IMR-90 (cell line): ENCODE results near the gene CDKAL1. TPM values are rescaled to one million over a fixed set of nuclear protein-coding genes. Genes with fewer than 3 reads are reported as not detected.

ENCODE experiments used
- ATAC-seq: fragments of 200-7000 bp; cut with Tn5 transposase; 2 replicates; pipeline ENCODE4 v1.9.1; 2020; ENCODE audit warnings: low read depth, mild to moderate bottlenecking, moderate library complexity
- BruUV-seq: library from RNA; stranded (reverse); fragments of 400-500 nt; replicated peaks from 2 replicates; lab custom pipeline; 2021; lab: Mats Ljungman, UMichigan
- CTCF ChIA-PET: fragments of 300-600 bp; formaldehyde crosslinking; extraction: SDS; loops from one replicate; lab custom pipeline; 2021; ENCODE audit warnings: antibody characterized with exemption; lab: Yijun Ruan, JAX
- POLR2A ChIA-PET: fragments of 300-600 bp; sonication (Branson Sonifier 250); formaldehyde crosslinking; loops from one replicate; lab custom pipeline; 2022; ENCODE audit warnings: antibody characterized with exemption; ENCODE audit not compliant: unreplicated experiment; lab: Charles Lee
- DNase-seq: peaks from one replicate; pipeline ENCODE4 v3.0.0; 2013
- H2AFZ ChIP-seq: replicated peaks from 2 replicates; pipeline ENCODE3; 2013; ENCODE audit warnings: low read length, mild to moderate bottlenecking; ENCODE audit not compliant: poor library complexity
- H2AK5ac ChIP-seq: 2 replicates; pipeline ENCODE4 v1.6.1; 2013; ENCODE audit warnings: low read depth, low read length, inconsistent platforms
- H2AK9ac ChIP-seq: replicated peaks from 2 replicates; pipeline ENCODE3; 2013; ENCODE audit warnings: mild to moderate bottlenecking, low read depth, low read length, moderate library complexity; ENCODE audit not compliant: poor library complexity
- H2BK120ac ChIP-seq: 2 replicates; pipeline ENCODE4 v1.6.1; 2013; ENCODE audit warnings: low read depth, low read length, inconsistent platforms
- H2BK15ac ChIP-seq: 3 replicates; pipeline ENCODE4 v1.6.1; 2013; ENCODE audit warnings: low read depth, low read length, inconsistent platforms
- H2BK20ac ChIP-seq: 2 replicates; pipeline ENCODE4 v1.6.1; 2013; ENCODE audit warnings: low read depth, mild to moderate bottlenecking, inconsistent platforms, low read length, moderate library complexity
- H2BK5ac ChIP-seq: 2 replicates; pipeline ENCODE4 v1.6.1; 2013; ENCODE audit warnings: mild to moderate bottlenecking, low read depth, low read length, inconsistent platforms; ENCODE audit not compliant: poor library complexity, severe bottlenecking
- H3K14ac ChIP-seq: replicated peaks from 2 replicates; pipeline ENCODE4 v1.6.1; 2013; ENCODE audit warnings: low read depth, low read length, inconsistent platforms
- H3K18ac ChIP-seq: 2 replicates; pipeline ENCODE4 v1.6.1; 2013; ENCODE audit warnings: low read depth, low read length, control low read depth
- H3K23ac ChIP-seq: 2 replicates; pipeline ENCODE4 v1.6.1; 2013; ENCODE audit warnings: low read depth, low read length, inconsistent platforms
- H3K27ac ChIP-seq: 2 replicates; pipeline ENCODE4 v1.5.1; 2013; ENCODE audit warnings: mild to moderate bottlenecking, control low read depth, low read length; ENCODE audit not compliant: insufficient read depth
- H3K27me3 ChIP-seq: 2 replicates; pipeline ENCODE4 v1.6.1; 2013; ENCODE audit warnings: low read length; ENCODE audit not compliant: control insufficient read depth, insufficient read depth
- H3K36me3 ChIP-seq: 2 replicates; pipeline ENCODE4 v1.6.1; 2013; ENCODE audit warnings: low read length, mixed read lengths; ENCODE audit not compliant: control insufficient read depth, insufficient read depth
- H3K4ac ChIP-seq: 2 replicates; pipeline ENCODE4 v1.6.1; 2013; ENCODE audit warnings: low read depth, low read length, inconsistent platforms
- H3K4me1 ChIP-seq: 2 replicates; pipeline ENCODE4 v1.6.1; 2013; ENCODE audit warnings: low read length, mixed read lengths; ENCODE audit not compliant: control insufficient read depth, insufficient read depth
- H3K4me2 ChIP-seq: 2 replicates; pipeline ENCODE4 v1.6.1; 2013; ENCODE audit warnings: low read depth, mild to moderate bottlenecking, control low read depth, low read length, moderate library complexity
- H3K4me3 ChIP-seq: 2 replicates; pipeline ENCODE4 v1.5.1; 2013; ENCODE audit warnings: low read depth, mild to moderate bottlenecking, control low read depth, low read length, moderate library complexity; ENCODE audit not compliant: insufficient read depth
- H3K56ac ChIP-seq: 2 replicates; pipeline ENCODE4 v1.6.1; 2013; ENCODE audit warnings: low read length, inconsistent platforms; ENCODE audit not compliant: insufficient read depth; ENCODE audit errors: extremely low read depth
- H3K79me1 ChIP-seq, 2 experiments: 2 replicates each; pipeline ENCODE4 v1.6.1; 2013; ENCODE audit warnings: low read length in 2 of 2, inconsistent platforms in 1 of 2, low read depth in 1 of 2
- H3K9ac ChIP-seq: 2 replicates; pipeline ENCODE4 v1.6.1; 2013; ENCODE audit warnings: low read depth, low read length, control low read depth
- H3K9me1 ChIP-seq: 2 replicates; pipeline ENCODE4 v1.6.1; 2013; ENCODE audit warnings: low read length, inconsistent platforms; ENCODE audit not compliant: insufficient read depth
- H3K9me3 ChIP-seq: 2 replicates; pipeline ENCODE4 v1.6.1; 2013; ENCODE audit warnings: low read length; ENCODE audit not compliant: control insufficient read depth, insufficient read depth
- H4K20me1 ChIP-seq: 2 replicates; pipeline ENCODE4 v1.6.1; 2013; ENCODE audit warnings: low read length, inconsistent platforms; ENCODE audit not compliant: insufficient read depth
- H4K5ac ChIP-seq: 2 replicates; pipeline ENCODE4 v1.6.1; 2013; ENCODE audit warnings: mild to moderate bottlenecking, low read depth, low read length, control low read depth
- H4K8ac ChIP-seq, 2 experiments: 2 replicates each; pipeline ENCODE4 v1.6.1; 2013; ENCODE audit warnings: low read depth in 2 of 2, low read length in 2 of 2, control low read depth in 1 of 2, inconsistent platforms in 1 of 2
- H4K91ac ChIP-seq: 2 replicates; pipeline ENCODE4 v1.6.1; 2013; ENCODE audit warnings: low read depth, low read length, inconsistent platforms; ENCODE audit not compliant: insufficient read depth
- CHD1 ChIP-seq: IDR thresholded peaks from 2 replicates; pipeline ENCODE4 v1.6.1; 2012; ENCODE audit warnings: low read depth, low read length, improper control_type of control experiment
- FOS ChIP-seq: fragments of 150-350 bp; IDR thresholded peaks from 2 replicates; pipeline ENCODE4 v1.6.1; 2016; ENCODE audit warnings: low read depth, low read length
- MXI1 ChIP-seq: IDR thresholded peaks from 2 replicates; pipeline ENCODE4 v1.6.1; 2012; ENCODE audit warnings: low read depth, mild to moderate bottlenecking, low read length, moderate library complexity, borderline replicate concordance
- RFX5 ChIP-seq: IDR thresholded peaks from 2 replicates; pipeline ENCODE4 v1.8.0; 2012; ENCODE audit warnings: low read depth, mild to moderate bottlenecking, low read length, moderate library complexity
- WGBS, 2 experiments: methylation state at CpG; one replicate each; pipeline versions ENCODE4 v1.1.5 to v1.1.7; 2013; ENCODE audit warnings: missing lambda C conversion rate in 2 of 2; ENCODE audit not compliant: insufficient read length in 1 of 2; ENCODE audit errors: extremely low coverage in 2 of 2; 5-methylcytosine and 5-hydroxymethylcytosine counted together
- dilution Hi-C: fragments of 300-500 bp; cut with HindIII; formaldehyde crosslinking; loops from one replicate; pipeline ENCODE4 v1.14.3; 2018; ENCODE audit warnings: low sequenced_read_pairs; ENCODE audit not compliant: unreplicated experiment
- in situ Hi-C: fragments of 300-500 bp; cut with MboI; formaldehyde crosslinking; loops from 3 replicates; pipeline ENCODE4 v1.14.3; 2019; ENCODE audit warnings: low sequenced_read_pairs, inconsistent platforms, mixed read lengths
- intact Hi-C: fragments of 100-400 bp; cut with micrococcal nuclease; formaldehyde crosslinking; loops from 2 replicates; pipeline ENCODE4 v1.10.0; 2022
- polyA plus RNA-seq, 3 experiments: library from polyadenylated mRNA; depleted of rRNA; stranded (reverse); fragments of >200 nt; gene quantifications; 2 replicates each; pipeline ENCODE4 v1.2.3, GENCODE V29; 2012; ENCODE audit warnings: low replicate concordance in 1 of 3
- total RNA-seq: library from RNA; depleted of rRNA; stranded (reverse); fragments of >200 nt; gene quantifications from 2 replicates; pipeline ENCODE4 v1.2.3, GENCODE V29; 2012
- TF ChIP-seq, protein P1 (sequence below): fragments of 150-350 bp; IDR thresholded peaks from 2 replicates; pipeline ENCODE4 v1.6.1; 2016; ENCODE audit warnings: low read depth, mild to moderate bottlenecking, low read length, moderate library complexity, borderline replicate concordance

The CDKAL1 gene
- total and polyA plus RNA-seq, 2 of the 4 experiments (the other 2 are of a cell fraction): 3.7 to 13.1 TPM

DNA sequence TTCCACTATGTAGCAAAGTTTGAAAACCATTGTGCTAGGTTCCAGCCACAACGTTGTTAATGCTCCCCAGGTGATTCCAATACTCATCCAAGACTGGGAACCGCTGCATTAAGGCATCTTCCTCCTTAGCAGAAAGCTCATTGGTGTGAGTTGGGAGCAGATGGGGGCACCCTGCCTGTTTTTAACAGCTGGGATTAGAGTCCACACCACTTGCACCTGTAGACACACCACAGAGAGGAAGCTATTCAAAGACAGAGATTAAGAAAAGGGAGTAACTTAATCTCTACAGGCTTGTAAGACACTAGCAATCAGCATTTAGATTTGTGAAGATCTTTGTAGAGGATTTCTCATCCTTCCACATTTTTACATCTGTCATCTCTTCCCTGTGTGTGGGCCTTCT lies 725.4 kb downstream of the CDKAL1 start:
- Histone ChIP-seq H3K27ac (no peak overlapping the region), H2BK120ac (no peak overlapping the region), H2BK5ac (no peak overlapping the region), H3K9me3 (peaks cover 3% of the 10 kb centered on the region; the same call in 1 of the 2 replicates), H3K18ac (no peak overlapping the region), H2BK15ac (no peak overlapping the region), H4K91ac (no peak overlapping the region), H3K4me2 (no peak overlapping the region), H3K4me3 (no peak overlapping the region), H3K56ac (no peak overlapping the region), H3K79me1 (no peaks in the 10 kb centered on the region), H4K5ac (no peak overlapping the region), H3K23ac (no peak overlapping the region), H3K27me3 (peaks cover 3% of the 10 kb centered on the region; the same call in 1 of the 2 replicates), H3K9me1 (no peaks in the 10 kb centered on the region), H3K36me3 (no peaks in the 10 kb centered on the region), H4K8ac (no peak overlapping the region), H4K20me1 (no peaks in the 10 kb centered on the region), H2AFZ (no peak overlapping the region), H3K14ac (no peak overlapping the region), H2AK9ac (no peak overlapping the region), H3K4ac (no peak overlapping the region), H2AK5ac (no peak overlapping the region), H3K4me1 (no peaks in the 10 kb centered on the region), H2BK20ac (no peak overlapping the region), H3K9ac (no peak overlapping the region)
- in situ Hi-C loops (no loop called here), intact Hi-C loops (no loop called here), dilution Hi-C loops (no loop called here)
- no CpG with 5 or more reads among the region's 2 CpGs for WGBS, 2 experiments
- POLR2A ChIA-PET: no interaction called here
- TF ChIP-seq, protein P1, sequence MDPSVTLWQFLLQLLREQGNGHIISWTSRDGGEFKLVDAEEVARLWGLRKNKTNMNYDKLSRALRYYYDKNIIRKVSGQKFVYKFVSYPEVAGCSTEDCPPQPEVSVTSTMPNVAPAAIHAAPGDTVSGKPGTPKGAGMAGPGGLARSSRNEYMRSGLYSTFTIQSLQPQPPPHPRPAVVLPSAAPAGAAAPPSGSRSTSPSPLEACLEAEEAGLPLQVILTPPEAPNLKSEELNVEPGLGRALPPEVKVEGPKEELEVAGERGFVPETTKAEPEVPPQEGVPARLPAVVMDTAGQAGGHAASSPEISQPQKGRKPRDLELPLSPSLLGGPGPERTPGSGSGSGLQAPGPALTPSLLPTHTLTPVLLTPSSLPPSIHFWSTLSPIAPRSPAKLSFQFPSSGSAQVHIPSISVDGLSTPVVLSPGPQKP: no peak
- no peak for TF ChIP-seq MXI1
- TF ChIP-seq FOS: no peak
- no peak for TF ChIP-seq RFX5
- no peak for TF ChIP-seq CHD1
- ATAC-seq: no peak
- no peak for DNase-seq
- CTCF ChIA-PET: interaction anchor here (0.9 kb wide), 1 partner anchor 34 kb away, joined by 3 read pairs; no protein-coding TSS in a partner anchor
- no TSS peak for BruUV-seq
